HG03108 (cell line): ENCODE data around the gene LRRC4B.

ENCODE experiments used
- ATAC-seq: cut with Tn5 transposase; IDR thresholded peaks from one replicate; pipeline ENCODE4 v1.9.1; 2021; ENCODE audit warnings: moderate library complexity; ENCODE audit not compliant: unreplicated experiment

LRRC4B gene

DNA sequence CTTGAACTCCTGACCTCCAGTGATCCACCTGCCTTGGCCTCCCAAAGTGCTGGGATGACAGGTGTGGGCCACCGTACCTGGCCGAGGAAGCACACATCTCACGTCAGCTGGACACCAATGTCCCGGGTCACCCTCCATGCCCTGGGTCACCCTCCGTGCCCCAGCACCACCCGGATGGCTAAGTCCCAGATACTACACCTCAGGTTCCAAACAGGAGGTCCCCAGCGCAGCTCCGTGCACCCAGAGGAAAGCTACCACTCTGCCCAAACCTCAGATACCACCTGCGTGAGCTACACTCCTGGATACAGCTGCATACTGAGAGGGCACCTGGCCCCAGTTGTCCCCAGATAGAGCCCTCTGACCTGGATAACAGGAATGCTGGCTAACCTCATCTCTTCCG is 14.0 kb downstream of the LRRC4B start:
- ATAC-seq, result no peak

DNA sequence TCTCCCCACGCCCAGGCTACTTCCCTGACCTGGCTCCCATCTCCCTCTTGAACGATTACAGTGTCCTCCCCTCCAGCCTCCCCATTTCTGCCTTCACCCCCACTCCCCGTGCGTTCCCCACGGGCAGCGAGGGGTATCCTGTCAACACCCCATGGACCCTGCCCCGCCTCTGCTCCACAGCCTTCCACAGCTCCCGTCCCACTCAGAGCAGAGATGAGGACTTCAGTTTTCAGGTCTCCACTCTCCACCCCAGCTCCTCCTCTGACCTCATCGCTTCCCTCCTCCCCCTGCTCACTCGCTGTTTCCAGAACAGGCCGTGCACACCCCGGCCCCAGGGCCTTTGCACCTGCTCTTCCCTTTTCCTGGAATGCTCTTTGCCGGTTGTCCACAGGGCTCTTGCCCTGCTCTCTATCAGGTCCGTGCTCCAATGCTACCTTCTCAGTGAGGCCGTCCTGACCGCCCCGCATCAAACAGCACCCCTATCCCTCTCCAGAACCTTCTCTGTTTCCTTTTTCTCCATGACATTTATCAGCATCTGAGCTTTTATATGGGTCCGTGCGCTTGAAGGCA is 15.0 kb downstream of the LRRC4B start:
- no peak for ATAC-seq

DNA sequence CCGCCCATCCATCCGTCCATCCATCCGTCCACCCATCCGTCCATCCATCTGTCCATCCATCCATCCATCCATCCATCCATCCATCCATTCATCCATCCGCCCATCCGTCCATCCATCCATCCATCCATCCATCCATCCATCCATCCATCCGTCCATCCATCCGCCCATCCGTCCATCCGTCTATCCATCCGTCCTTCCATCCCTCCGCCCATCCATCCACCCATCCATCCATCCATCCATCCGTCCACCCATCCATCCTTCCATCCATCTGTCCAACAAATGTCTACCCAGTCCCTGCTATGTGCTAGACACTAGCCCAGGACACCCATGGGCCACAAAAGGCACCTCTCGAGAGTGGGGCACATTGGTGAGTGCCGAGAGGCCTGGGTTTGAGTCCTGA is 15.7 kb downstream of the LRRC4B start:
- ATAC-seq, result no peak

GRCh38 chr19:50551715-50552187 is 16.5 kb downstream of the LRRC4B start:
- no peak for ATAC-seq

- no peak for ATAC-seq
These were observed 17.1 kb downstream of the LRRC4B start for GRCh38 chr19:50551034-50551714.

DNA sequence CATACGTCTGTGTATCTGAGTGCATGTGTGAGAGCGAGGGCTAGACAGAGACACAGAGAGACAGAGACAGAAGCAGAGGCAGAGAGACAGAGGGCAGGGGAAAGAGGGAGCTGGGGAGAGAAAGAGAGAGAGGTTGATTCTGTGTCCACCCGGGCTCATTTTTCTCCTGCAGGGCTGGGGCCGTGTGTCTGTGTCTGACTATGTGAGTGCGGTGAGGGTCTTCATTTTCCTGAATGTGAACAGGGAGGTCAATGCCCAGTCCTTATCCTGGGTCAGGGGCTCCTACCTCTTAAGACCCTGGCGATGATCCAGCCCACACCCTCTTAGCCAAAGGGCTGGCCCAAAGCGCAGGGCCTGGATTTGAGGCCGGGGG is 17.7 kb downstream of the LRRC4B start:
- no peak for ATAC-seq

GRCh38 chr19:50549927-50550593 is 18.2 kb downstream of the LRRC4B start:
- ATAC-seq, result no peak

- ATAC-seq, result no peak
These were observed 18.9 kb downstream of the LRRC4B start for GRCh38 chr19:50549059-50549926.

DNA sequence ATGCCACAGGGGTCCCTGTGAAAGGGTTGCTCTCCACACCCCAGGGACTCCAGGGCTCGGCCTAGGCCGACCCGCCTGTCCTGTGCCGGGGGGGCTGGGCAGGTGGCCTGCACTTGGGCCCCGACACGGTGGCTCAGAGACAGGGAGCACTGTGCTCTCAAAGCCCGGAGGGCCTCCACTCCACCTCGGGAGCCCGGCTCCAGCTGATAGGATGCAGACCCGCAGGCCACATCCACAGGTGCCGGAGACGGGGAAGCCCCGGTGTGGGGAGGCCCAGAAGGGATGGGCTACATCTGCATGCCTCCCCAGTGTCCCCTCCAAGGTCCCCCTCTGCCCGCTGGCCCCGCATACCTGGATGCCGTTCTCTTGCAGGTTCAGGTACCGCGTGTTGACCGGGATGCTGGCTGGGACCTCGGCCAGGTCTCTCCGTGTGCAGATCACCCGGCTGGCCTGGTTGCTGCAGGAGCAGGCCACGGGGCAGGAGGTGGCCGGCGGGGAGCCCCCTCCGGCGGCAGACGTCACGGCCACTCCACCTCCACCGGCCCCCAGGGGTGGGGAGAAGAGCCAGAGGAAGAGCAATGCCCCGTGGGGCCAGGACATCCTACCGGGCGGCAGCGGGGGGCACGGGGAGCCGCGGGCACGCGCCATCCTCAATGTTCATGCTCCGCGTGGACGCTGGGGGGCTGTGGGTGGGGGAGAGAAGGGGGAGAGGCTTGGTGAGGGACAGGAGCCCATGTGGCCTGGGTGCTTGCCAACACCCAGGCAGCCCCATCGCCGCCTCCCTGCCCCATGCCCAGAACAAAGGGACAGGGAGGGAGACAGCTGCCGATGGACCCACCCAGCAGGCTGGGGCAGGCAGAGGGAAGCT is 19.8 kb downstream of the LRRC4B start:
- ATAC-seq, result no peak

- ATAC-seq, result no peak
These were observed 20.6 kb downstream of the LRRC4B start for GRCh38 chr19:50547385-50548190.

DNA sequence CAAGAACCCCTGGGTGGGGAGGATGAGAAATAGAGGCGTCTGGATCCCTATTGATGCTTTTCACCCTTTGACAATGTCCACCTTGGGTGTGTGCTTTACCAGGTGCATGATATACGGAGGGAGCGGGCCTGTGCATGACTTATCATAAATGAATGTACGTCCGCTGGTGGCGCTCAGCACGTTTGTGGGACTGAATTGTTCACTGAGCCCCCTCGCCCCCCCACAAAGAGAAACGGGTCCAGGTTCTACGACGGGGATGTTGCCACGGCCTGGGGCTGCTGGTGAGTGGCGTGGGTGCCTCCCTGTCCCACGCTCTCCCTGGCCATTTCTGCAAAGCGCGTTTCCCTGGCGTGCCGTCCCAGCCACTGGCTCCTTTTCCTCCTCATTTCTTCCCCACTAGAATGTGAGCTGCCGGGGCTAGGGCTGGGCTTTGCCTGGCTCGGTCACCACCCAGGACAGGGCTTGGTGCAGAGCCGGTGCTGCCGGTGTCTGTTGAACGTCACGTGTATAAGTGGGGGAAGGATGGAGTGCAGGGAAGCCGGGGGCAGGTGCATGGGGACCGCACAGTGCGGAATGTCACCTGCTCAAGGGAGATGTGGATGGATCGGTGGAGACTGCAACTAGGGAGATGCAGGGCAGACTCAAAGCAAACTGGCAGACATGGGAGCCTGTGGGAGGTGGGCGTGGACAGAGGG is 21.6 kb downstream of the LRRC4B start:
- no peak for ATAC-seq

DNA sequence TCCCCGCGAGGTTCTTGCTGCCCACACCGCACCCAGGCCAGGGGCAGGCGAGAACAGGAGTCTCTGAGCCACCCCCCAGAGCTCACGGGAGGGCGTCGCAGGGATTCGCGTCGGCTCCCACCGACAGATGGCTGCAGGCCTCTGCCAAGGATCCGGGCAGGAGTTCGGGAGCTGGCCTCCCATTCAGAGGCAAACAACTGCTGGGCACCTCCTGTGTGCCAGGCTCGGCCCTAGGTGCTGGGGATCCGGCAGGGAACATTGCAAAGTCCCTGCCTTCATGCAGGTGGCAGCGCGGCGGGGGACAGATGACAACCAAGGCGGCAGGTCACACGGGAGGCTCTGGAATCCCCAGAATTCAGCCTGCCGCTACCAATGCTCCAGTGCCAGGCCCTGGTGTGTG is 25.3 kb downstream of the LRRC4B start:
- ATAC-seq, result no peak

DNA sequence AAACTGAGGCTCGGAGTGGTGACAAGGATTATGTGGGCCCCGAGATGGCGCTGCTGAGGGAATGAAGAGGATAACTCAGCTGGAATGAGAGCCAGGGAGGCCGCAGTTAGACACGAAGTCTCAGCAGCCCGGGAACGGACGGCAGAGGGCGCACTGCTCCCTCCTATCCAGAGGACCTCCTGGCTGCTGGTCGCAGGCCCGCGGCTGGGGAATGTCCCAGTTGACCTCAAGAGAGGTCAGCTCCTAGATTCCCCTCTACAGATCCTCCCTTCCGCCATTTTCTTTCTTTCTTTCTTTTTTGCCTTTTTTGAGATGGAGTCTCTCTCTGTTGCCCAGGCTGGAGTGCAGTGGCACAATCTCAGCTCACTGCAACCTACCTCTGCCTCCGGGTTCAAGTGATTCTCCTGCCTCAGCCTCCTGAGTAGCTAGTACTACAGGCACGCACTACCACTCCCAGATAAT is 30.4 kb downstream of the LRRC4B start:
- no peak for ATAC-seq

DNA sequence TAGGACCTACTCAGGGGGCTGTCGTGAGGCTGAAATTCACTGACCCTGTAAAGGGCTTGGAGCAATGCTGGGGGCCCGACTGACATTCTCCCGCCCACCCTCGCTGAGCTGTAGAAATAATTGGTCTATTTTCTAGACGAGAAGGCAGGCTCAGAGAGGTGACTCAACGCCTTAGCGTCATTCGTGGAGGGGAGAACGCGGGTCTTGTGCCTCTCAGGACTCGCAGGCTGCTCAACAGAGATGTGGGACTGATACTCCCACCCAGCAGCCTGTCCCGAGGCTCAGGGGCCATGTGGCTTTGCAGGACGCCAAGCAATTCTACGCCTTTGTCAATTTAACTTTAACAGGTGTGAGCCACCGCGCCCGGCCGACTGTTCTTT is 30.9 kb downstream of the LRRC4B start:
- ATAC-seq, result no peak

GRCh38 chr19:50536662-50537305 is 31.5 kb downstream of the LRRC4B start:
- ATAC-seq, result no peak

DNA sequence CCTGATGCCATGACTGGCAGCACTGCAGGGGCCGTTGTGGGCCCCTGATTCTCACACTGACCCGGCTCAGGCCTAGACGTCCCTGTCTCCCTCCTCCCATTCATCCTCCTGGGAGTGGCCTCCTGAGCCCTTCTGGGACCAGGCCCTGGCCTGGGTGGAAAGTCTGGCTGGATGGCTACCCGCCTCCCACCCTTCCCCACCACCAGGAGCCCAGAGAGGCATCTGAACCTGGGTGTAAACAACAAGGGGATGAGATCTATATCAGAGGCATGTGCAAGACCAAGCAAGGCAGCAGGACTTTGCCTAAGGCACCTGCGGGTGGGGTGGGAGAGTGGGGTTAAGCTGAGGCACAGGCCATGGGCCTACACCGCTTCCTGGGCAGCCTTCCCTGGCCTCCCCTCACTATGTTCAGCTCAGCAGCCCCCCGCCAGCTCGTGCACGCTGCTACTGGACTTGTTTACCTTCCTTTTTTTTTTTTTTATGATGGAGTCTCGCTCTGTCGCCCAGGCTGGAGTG is 32.5 kb downstream of the LRRC4B start:
- no peak for ATAC-seq

GRCh38 chr19:50534478-50534877 is 33.8 kb downstream of the LRRC4B start:
- ATAC-seq, result no peak

DNA sequence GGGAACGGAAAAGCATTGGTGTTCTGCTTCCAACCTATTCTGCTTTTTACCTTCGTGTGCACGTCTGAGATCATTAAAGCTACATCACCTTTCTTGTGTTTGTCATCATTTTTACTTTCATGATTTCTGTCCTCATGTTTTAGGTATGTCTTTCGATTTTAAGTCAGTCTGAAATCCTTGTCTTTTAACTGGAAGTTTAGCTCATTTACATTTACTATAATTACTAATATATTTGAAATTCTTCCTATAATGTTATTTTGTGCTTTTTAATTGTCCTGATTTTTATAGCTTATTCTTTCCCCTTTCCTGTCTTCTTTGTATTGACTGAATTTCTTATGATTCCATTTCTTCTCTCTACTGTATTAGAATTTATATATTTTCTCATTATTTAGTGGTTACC is 35.3 kb downstream of the LRRC4B start:
- ATAC-seq, result no peak
